Stomach (tissue), 9 donors: ENCODE measurements around the gene GRIA2. TPM values are rescaled to one million over a fixed set of nuclear protein-coding genes. Genes with fewer than 3 reads are reported as not detected.

Experiments
- DNase-seq, 2 donors: peaks; one replicate each; pipeline versions ENCODE4 v3.0.0 to v3.0.0-alpha.2; 2013 to 2019
- H3K27ac ChIP-seq, 5 donors: fragments of 200-600 bp in 4 of 5; sonication (generic) in 4 of 5; one replicate each; pipeline ENCODE4 v1.5.1; 2013 to 2019; ENCODE audit warnings: mild to moderate bottlenecking in 1 of 5, moderate library complexity in 1 of 5
- H3K27me3 ChIP-seq, 3 donors: fragments of 200-600 bp; sonication (generic); one replicate each; pipeline ENCODE4 v1.5.1; 2017 to 2019; ENCODE audit warnings: mixed run types in 1 of 3
- H3K36me3 ChIP-seq, 4 donors: fragments of 200-600 bp; sonication (generic); 1 replicate in 3 of 4; 2 replicates in 1 of 4; pipeline ENCODE4 v1.5.1; 2016 to 2019
- H3K4me1 ChIP-seq, 4 donors: fragments of 200-600 bp; sonication (generic); one replicate each; pipeline ENCODE4 v1.5.1; 2016 to 2019
- H3K4me3 ChIP-seq, 4 donors: fragments of 200-600 bp; sonication (generic) in 3 of 4; one replicate each; pipeline ENCODE4 v1.5.1; 2016 to 2019; ENCODE audit warnings: mild to moderate bottlenecking in 1 of 4
- H3K9me3 ChIP-seq, 4 donors: fragments of 200-600 bp; sonication (generic); one replicate each; pipeline ENCODE4 v1.5.1; 2016 to 2019
- EP300 ChIP-seq: sonication (generic); formaldehyde crosslinking; IDR thresholded peaks from one replicate; pipeline ENCODE4 v1.6.1; 2017; ENCODE audit warnings: antibody characterized with exemption
- POLR2A ChIP-seq, 4 donors: fragments of 450-650 bp; IDR thresholded peaks; one replicate each; pipeline ENCODE4 v1.6.1; 2016; ENCODE audit warnings: antibody characterized with exemption in 4 of 4, control low read depth in 2 of 4, mild to moderate bottlenecking in 1 of 4, moderate library complexity in 1 of 4
- POLR2AphosphoS5 ChIP-seq, 3 donors: sonication (generic); formaldehyde crosslinking; IDR thresholded peaks; one replicate each; pipeline ENCODE4 v1.6.1; 2016; ENCODE audit warnings: antibody characterized with exemption in 3 of 3
- WGBS, 5 donors: extraction: QIAGEN DNeasy Blood & Tissue Kit in 3 of 5; methylation state at CpG; one replicate each; pipeline versions ENCODE4 v1.1.5 to v1.1.7; 2013 to 2018; 5-methylcytosine and 5-hydroxymethylcytosine counted together
- intact Hi-C: fragments of 100-400 bp; cut with DNase I; formaldehyde crosslinking; loops from one replicate; pipeline ENCODE4 v1.15.1; 2023; ENCODE audit warnings: low total_unique reads
- polyA plus RNA-seq, 3 donors: library from polyadenylated mRNA; stranded (reverse); fragments of 200-250 nt; gene quantifications; one replicate each; pipeline ENCODE4 v1.2.3, GENCODE V29; 2013
- total RNA-seq, 5 donors: library from RNA; depleted of rRNA; stranded (reverse); fragments of >200 nt; gene quantifications; one replicate each; pipeline versions ENCODE4 v1.1.0 to v1.2.3, GENCODE V29; 2014 to 2016
- TF ChIP-seq, protein P1 (sequence below), 7 experiments: fragments of 450-650 bp in 4 of 7; fragments of 200-600 bp in 3 of 7; sonication (generic) in 3 of 7; IDR thresholded peaks; one replicate each; pipeline ENCODE4 v1.5.1; 2016 to 2019; ENCODE audit warnings: antibody characterized with exemption in 7 of 7, control low read depth in 2 of 7, mild to moderate bottlenecking in 1 of 7
- donor health status: healthy with polysubstance abuse.
- donor health status: Bipolar disorder and iron deficiency.
- donor health status: healthy.

Gene GRIA2
- total and polyA plus RNA-seq, 8 donors: 0.06 to 15.2 (median 0.43) TPM; not detected in 3

DNA sequence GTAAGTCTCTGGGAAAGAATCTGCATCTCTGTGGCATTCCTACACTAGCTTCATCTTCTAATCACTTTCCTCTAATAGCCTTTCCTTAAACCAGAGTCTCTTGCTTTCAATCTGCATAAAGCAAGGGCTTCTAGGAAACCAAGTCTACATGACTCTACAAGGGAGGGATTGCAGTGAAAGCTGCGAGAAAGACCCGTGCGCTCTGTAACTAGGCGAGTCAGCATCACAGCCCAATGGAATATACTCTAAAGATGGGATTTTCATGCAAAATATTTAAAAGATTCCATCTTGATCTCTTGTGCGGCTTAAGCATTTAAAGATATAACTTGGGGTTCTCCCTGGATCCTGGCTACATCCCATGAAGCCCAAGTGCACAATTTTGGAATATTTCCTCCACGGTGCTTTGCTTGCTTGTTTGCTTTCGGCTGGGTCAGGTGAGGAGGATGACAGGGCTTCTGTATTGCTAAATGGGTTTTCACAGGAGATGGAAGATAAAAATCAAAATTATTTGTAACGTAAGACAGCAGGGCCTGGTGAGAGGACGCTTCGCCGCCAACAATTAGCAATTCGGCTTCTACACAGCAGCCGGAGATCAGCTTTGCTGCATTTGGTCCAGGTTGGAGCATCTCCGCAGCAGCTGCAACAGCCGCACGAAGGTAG is 687 bp upstream of the GRIA2 start:
- Histone ChIP-seq H3K36me3 (no peaks in the 10 kb centered on the region), H3K27ac (no peak overlapping the region), H3K9me3 (no peaks in the 10 kb centered on the region), H3K4me1 (peaks cover 7 to 32% (median 31%) of the 10 kb centered on the region in 4 donors), H3K27me3 (peaks cover 0 to 53% (median 39%) of the 10 kb centered on the region in 3 donors), H3K4me3 (peak overlapping the region; percentile 41 to 49 (median 44))
- TF ChIP-seq POLR2A (IDR thresholded peaks at IDR 0.05): no peak
- TF ChIP-seq, protein P1, sequence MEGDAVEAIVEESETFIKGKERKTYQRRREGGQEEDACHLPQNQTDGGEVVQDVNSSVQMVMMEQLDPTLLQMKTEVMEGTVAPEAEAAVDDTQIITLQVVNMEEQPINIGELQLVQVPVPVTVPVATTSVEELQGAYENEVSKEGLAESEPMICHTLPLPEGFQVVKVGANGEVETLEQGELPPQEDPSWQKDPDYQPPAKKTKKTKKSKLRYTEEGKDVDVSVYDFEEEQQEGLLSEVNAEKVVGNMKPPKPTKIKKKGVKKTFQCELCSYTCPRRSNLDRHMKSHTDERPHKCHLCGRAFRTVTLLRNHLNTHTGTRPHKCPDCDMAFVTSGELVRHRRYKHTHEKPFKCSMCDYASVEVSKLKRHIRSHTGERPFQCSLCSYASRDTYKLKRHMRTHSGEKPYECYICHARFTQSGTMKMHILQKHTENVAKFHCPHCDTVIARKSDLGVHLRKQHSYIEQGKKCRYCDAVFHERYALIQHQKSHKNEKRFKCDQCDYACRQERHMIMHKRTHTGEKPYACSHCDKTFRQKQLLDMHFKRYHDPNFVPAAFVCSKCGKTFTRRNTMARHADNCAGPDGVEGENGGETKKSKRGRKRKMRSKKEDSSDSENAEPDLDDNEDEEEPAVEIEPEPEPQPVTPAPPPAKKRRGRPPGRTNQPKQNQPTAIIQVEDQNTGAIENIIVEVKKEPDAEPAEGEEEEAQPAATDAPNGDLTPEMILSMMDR (IDR thresholded peaks at IDR 0.05): no peak
- TF ChIP-seq POLR2AphosphoS5 (IDR thresholded peaks at IDR 0.05): no peak
- no peak for TF ChIP-seq EP300
- intact Hi-C loops: loop anchor here (10.0 kb wide), 1 partner anchor 765 kb away; no protein-coding TSS in a partner anchor
- DNase-seq: no peak
- WGBS, 5 donors: 15 to 27% (median 19%) methylated on average over 16 of the region's 16 CpGs

DNA sequence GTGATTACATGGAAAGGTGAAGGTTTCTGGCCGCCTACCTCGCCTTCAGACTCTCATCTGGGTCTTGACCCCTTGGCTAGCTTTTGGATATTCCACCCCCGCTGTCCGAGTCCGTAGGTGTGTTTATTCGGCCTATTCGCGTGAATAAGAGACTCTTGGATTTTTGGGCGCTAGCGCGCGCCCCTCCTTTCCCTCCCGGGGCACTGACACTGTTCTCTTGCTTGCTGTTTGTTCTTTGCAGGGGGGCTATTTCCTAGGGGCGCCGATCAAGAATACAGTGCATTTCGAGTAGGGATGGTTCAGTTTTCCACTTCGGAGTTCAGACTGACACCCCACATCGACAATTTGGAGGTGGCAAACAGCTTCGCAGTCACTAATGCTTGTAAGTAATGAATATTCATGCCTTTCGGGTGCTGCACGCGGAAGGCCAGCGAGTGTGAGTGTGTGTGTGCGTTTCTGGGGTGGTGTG is 932 bp downstream of the GRIA2 start:
- Histone ChIP-seq H3K4me1 (peaks cover 7 to 32% (median 31%) of the 10 kb centered on the region in 4 donors), H3K27ac (peak overlapping the region in 3 of 5 donors; percentile 50 to 73 (median 56)), H3K4me3 (peak overlapping the region; percentile 41 to 57 (median 50)), H3K36me3 (no peaks in the 10 kb centered on the region), H3K9me3 (no peaks in the 10 kb centered on the region), H3K27me3 (peaks cover 0 to 53% (median 39%) of the 10 kb centered on the region in 3 donors)
- no peak for TF ChIP-seq POLR2AphosphoS5 (IDR thresholded peaks at IDR 0.05)
- no peak for TF ChIP-seq POLR2A (IDR thresholded peaks at IDR 0.05)
- TF ChIP-seq EP300: no peak
- TF ChIP-seq, protein P1 (IDR thresholded peaks at IDR 0.05): no peak
- 5 to 8% (median 6%) methylated on average over 21 to 24 of the region's 24 CpGs for WGBS, 5 donors
- DNase-seq: no peak
- intact Hi-C loops: no loop called here

DNA sequence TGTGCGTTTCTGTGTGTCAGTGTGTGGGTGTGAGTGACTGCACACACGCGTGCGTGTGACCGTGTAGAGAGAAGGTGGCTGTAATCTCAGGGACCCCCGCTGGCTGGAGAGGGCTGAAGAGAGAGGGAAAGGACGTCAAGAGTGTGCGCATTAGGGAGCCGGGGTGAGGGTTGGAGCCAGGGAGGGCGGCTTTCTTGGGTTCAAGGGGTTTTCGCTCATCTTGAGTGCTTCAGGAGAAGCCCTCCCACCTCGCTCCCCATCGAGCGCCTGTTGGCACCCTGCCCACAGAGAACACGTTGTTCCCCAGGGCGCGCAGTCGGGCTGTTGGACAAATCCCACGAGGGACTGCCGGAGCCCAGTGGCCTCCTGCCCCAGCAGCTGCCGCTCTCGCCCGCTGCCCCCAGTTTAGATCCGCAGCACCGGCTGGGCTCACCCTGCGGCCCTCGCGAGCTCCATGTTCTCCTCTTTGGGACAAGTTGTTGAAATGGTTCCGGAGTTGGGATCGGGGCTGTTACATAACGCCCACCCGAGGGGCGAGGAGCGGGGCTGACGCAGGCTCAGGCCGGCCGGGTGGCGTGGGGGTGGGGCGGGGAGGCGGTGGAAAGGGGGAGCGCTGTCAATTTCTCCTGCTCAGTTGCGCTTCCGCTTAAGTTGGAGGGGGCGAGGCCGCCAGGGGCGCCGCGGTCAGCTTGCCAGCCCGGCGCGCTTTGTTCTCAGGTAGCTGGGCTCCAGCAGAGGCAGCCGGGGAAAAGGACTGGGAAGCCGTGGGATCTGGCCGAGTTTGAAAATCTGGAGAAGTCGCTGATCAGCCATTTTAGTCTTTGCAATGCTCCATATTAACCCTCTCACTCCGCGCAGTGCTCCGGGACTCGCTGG is 1.6 kb downstream of the GRIA2 start:
- intact Hi-C loops: no loop called here
- Histone ChIP-seq H3K36me3 (no peaks in the 10 kb centered on the region), H3K9me3 (no peaks in the 10 kb centered on the region), H3K4me3 (peak overlapping the region; percentile 41 to 57 (median 50)), H3K4me1 (peaks cover 7 to 32% (median 31%) of the 10 kb centered on the region in 4 donors), H3K27ac (peak overlapping the region; percentile 30 to 73 (median 55)), H3K27me3 (peaks cover 0 to 53% (median 39%) of the 10 kb centered on the region in 3 donors)
- TF ChIP-seq POLR2A (IDR thresholded peaks at IDR 0.05): no peak
- WGBS, 5 donors: 3 to 8% (median 3%) methylated on average over 36 to 59 of the region's 59 CpGs
- peak in 1 of 2 donors; percentile 78 for DNase-seq

DNA sequence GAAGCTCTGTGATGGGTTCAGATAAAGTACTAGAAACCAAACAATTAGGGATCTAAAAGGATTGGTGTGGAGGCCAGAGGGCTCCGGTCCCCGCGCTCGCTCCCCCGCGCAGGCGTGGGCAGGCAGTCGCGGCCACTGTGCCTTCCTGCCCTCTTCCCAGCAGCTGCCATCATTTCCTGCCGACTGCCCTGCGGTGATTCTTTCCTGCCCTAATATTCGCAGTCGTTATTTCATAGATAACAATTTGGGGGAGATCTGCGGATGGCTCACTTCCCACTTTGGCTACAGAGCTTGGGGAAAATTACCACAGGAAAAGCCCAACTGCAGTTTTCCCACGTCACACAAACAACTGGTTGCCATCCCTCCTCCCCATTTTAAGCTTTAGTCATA is 2.2 kb downstream of the GRIA2 start:
- WGBS, 5 donors: 3 to 5% (median 3%) methylated on average over 15 of the region's 15 CpGs
- intact Hi-C loops: no loop called here

More for the DNA sequence above, 2.2 kb downstream of the GRIA2 start:
- Histone ChIP-seq H3K27me3 (peaks cover 0 to 53% (median 39%) of the 10 kb centered on the region in 3 donors), H3K4me1 (peaks cover 7 to 32% (median 31%) of the 10 kb centered on the region in 4 donors), H3K4me3 (peak overlapping the region; percentile 41 to 57 (median 50)), H3K9me3 (no peaks in the 10 kb centered on the region), H3K36me3 (no peaks in the 10 kb centered on the region), H3K27ac (peak overlapping the region; percentile 30 to 73 (median 55))
- TF ChIP-seq EP300 (no peak), POLR2A (IDR thresholded peaks at IDR 0.05) (no peak), POLR2AphosphoS5 (IDR thresholded peaks at IDR 0.05) (no peak)
- TF ChIP-seq, protein P1 (IDR thresholded peaks at IDR 0.05): no peak
- DNase-seq: no peak
